ENCODE measurements around the gene FAM98B.

Gene FAM98B

DNA sequence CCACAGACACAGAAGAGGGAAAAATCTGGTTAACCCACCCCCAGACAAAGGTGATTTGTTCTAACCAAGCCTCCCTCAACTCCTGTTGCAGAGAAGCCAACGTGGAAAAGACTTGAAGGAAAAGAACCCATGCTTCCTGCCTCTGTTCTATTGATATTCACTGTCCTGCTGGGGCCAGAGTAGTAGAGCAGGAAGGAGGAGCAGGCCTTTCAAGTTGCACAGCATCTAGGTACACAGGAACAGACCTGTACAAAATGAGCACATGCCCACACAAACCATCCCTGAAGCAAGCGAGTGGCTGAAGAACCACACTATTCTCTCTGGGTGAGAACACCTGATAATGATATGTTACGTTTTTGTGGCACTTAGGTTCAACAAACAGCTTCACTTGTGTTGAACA lies 80.8 kb downstream of the FAM98B start:
- Histone ChIP-seq H3K9me2 (replicated peaks; ENCODE audit: insufficient read depth, low read length) (no peaks in the 10 kb centered on the region), H3K79me2 (ENCODE audit: low read length) (no peaks in the 10 kb centered on the region), H3K9ac (ENCODE audit: low read length) (no peak overlapping the region), H4K20me1 (ENCODE audit: insufficient read depth, low read length) (no peaks in the 10 kb centered on the region), H3K36me3 (replicated peaks; ENCODE audit: insufficient read depth, low read length) (no peaks in the 10 kb centered on the region), H3F3A (ENCODE audit: insufficient read depth, low read length) (no peaks in the 10 kb centered on the region), H3K4me2 (ENCODE audit: low read depth, low read length) (no peak overlapping the region), H3K4me3 (ENCODE audit: low read length) (no peak overlapping the region), H3K27ac (ENCODE audit: low read length) (no peak overlapping the region), H2AFZ (ENCODE audit: low read length) (no peak overlapping the region), H3K9me3 (replicated peaks; ENCODE audit: insufficient read depth, low read length) (no peaks in the 10 kb centered on the region), H3K27me3 (replicated peaks; ENCODE audit: insufficient read depth, low read length) (no peaks in the 10 kb centered on the region), H3K4me1 (ENCODE audit: low read length) (no peaks in the 10 kb centered on the region)
- TF ChIP-seq EZH2 (optimal IDR thresholded peaks at IDR 0.05; ENCODE audit: low read depth, low read length) (no peak), EZH2phosphoT487 (IDR thresholded peaks at IDR 0.05; ENCODE audit: low read length) (no peak)
- TF ChIP-seq, protein P1, sequence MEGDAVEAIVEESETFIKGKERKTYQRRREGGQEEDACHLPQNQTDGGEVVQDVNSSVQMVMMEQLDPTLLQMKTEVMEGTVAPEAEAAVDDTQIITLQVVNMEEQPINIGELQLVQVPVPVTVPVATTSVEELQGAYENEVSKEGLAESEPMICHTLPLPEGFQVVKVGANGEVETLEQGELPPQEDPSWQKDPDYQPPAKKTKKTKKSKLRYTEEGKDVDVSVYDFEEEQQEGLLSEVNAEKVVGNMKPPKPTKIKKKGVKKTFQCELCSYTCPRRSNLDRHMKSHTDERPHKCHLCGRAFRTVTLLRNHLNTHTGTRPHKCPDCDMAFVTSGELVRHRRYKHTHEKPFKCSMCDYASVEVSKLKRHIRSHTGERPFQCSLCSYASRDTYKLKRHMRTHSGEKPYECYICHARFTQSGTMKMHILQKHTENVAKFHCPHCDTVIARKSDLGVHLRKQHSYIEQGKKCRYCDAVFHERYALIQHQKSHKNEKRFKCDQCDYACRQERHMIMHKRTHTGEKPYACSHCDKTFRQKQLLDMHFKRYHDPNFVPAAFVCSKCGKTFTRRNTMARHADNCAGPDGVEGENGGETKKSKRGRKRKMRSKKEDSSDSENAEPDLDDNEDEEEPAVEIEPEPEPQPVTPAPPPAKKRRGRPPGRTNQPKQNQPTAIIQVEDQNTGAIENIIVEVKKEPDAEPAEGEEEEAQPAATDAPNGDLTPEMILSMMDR (IDR thresholded peaks at IDR 0.05; ENCODE audit: low read length): no peak
- DNase-seq: no peak

DNA sequence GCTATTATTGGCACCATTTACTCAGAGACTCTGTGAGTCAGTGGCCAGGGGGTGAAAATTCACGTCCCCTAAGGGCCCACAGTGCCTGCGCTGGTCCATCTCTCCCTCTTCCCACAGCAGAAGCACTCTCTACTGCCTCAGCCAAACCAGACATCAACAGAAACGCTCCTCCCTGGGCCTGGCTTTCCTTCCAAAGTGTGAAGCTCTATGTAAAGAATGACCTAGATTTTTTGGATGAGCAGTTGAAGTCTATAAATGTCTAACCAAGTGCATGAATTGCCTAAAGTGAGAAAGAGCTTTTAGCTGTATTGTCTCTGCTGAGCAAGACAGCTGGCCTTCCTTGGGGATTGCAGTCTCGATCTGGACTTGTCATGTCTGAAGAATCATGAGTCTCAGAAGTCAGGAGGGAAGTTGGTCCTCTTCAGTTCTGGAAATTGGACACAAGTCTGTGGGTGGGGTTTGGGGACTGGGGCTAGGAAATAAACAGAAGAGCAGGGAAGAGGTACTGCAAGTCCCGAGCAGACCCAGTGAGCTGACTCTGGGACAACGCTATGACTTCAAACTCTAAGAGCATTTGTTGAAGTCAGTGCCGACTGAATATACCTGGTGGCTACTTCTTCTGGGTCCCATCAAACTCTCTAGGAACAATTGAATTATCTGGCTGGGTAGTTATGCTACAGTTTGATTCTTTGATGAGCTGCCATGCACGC lies 81.7 kb downstream of the FAM98B start:
- H2AFZ ChIP-seq (ENCODE audit: low read length): no peak overlapping the region
- no peaks in the 10 kb centered on the region for H3K79me2 ChIP-seq (ENCODE audit: low read length)
- no peaks in the 10 kb centered on the region for H3K4me1 ChIP-seq (ENCODE audit: low read length)
- H3K27me3 ChIP-seq (replicated peaks; ENCODE audit: insufficient read depth, low read length): no peaks in the 10 kb centered on the region
- H4K20me1 ChIP-seq (ENCODE audit: insufficient read depth, low read length): no peaks in the 10 kb centered on the region
- H3K27ac ChIP-seq (ENCODE audit: low read length): no peak overlapping the region
- no peak overlapping the region for H3K4me3 ChIP-seq (ENCODE audit: low read length)
- H3K9me2 ChIP-seq (replicated peaks; ENCODE audit: insufficient read depth, low read length): no peaks in the 10 kb centered on the region
- H3F3A ChIP-seq (ENCODE audit: insufficient read depth, low read length): no peaks in the 10 kb centered on the region
- no peaks in the 10 kb centered on the region for H3K36me3 ChIP-seq (replicated peaks; ENCODE audit: insufficient read depth, low read length)
- H3K9me3 ChIP-seq (replicated peaks; ENCODE audit: insufficient read depth, low read length): no peaks in the 10 kb centered on the region
- no peak for DNase-seq
- H3K4me2 ChIP-seq (ENCODE audit: low read depth, low read length): no peak overlapping the region
- TF ChIP-seq EZH2 (optimal IDR thresholded peaks at IDR 0.05; ENCODE audit: low read depth, low read length): no peak
- TF ChIP-seq, protein P1 (IDR thresholded peaks at IDR 0.05; ENCODE audit: low read length): no peak
- TF ChIP-seq EZH2phosphoT487 (IDR thresholded peaks at IDR 0.05; ENCODE audit: low read length): no peak
- no peak overlapping the region for H3K9ac ChIP-seq (ENCODE audit: low read length)

DNA sequence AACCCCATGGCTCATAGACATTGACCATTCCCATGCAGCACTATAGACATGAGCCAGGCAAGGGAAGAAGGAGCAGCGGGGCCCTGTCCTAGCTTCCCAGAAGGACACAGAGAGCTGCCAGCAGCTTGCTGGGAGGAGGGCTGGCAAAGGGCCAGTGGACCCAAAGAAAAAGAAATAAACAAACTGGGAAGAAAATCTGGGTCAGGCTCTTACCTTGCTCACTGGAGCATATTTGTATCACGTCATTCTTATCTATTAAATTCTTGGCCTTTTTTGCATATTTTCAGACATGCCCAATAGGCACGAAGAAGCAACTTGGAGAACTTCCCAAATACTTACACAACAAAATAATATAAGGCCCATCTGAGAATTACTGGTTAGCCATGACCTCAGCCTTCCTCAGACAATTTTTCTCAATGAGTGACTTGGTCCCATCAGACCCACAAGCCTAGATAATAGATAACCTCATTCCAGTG lies 82.3 kb downstream of the FAM98B start:
- Histone ChIP-seq H3K4me1 (ENCODE audit: low read length) (no peaks in the 10 kb centered on the region), H2AFZ (ENCODE audit: low read length) (no peak overlapping the region), H3K4me2 (ENCODE audit: low read depth, low read length) (no peak overlapping the region), H3K27me3 (replicated peaks; ENCODE audit: insufficient read depth, low read length) (no peaks in the 10 kb centered on the region), H3K9ac (ENCODE audit: low read length) (no peak overlapping the region), H3K9me3 (replicated peaks; ENCODE audit: insufficient read depth, low read length) (no peaks in the 10 kb centered on the region), H4K20me1 (ENCODE audit: insufficient read depth, low read length) (no peaks in the 10 kb centered on the region), H3K4me3 (ENCODE audit: low read length) (no peak overlapping the region), H3K79me2 (ENCODE audit: low read length) (no peaks in the 10 kb centered on the region), H3K9me2 (replicated peaks; ENCODE audit: insufficient read depth, low read length) (no peaks in the 10 kb centered on the region), H3K27ac (ENCODE audit: low read length) (no peak overlapping the region), H3K36me3 (replicated peaks; ENCODE audit: insufficient read depth, low read length) (no peaks in the 10 kb centered on the region), H3F3A (ENCODE audit: insufficient read depth, low read length) (no peaks in the 10 kb centered on the region)
- TF ChIP-seq, protein P1 (IDR thresholded peaks at IDR 0.05; ENCODE audit: low read length): no peak
- TF ChIP-seq EZH2phosphoT487 (IDR thresholded peaks at IDR 0.05; ENCODE audit: low read length): no peak
- no peak for TF ChIP-seq EZH2 (optimal IDR thresholded peaks at IDR 0.05; ENCODE audit: low read depth, low read length)
- no peak for DNase-seq

Measured in MM.1S (cell line).